Panc1 (cell line): ENCODE results near the gene DOCK8. TPM values are rescaled to one million over a fixed set of nuclear protein-coding genes. Genes with fewer than 3 reads are reported as not detected.

ENCODE experiments used
- ATAC-seq: fragments of 200-7000 bp; cut with Tn5 transposase; 2 replicates; pipeline ENCODE4 v1.9.1; 2020; ENCODE audit warnings: mild to moderate bottlenecking, moderate library complexity
- BruUV-seq: library from RNA; stranded (reverse); fragments of 400-500 nt; replicated peaks from 2 replicates; lab custom pipeline; 2021; lab: Mats Ljungman, UMichigan
- CTCF ChIA-PET: fragments of 300-600 bp; sonication (Branson Sonifier 250); formaldehyde crosslinking; loops from one replicate; lab custom pipeline; 2022; ENCODE audit warnings: antibody characterized with exemption; lab: Charles Lee
- POLR2A ChIA-PET: fragments of 300-600 bp; sonication (Branson Sonifier 250); formaldehyde crosslinking; loops from one replicate; lab custom pipeline; 2022; ENCODE audit warnings: antibody characterized with exemption; lab: Charles Lee
- DNase-seq: peaks from one replicate; pipeline ENCODE4 v3.0.0-alpha.2; 2010; ENCODE audit warnings: low read depth, low spot score
- H3K27ac ChIP-seq: 2 replicates; pipeline ENCODE4 v1.5.1; 2011; ENCODE audit warnings: mild to moderate bottlenecking, low read length, inconsistent platforms
- H3K27me3 ChIP-seq: fragments of 200-500 bp; sonication (Bioruptor generic); 2 replicates; pipeline ENCODE4 v1.6.0; 2014; ENCODE audit warnings: low read length, inconsistent platforms; ENCODE audit not compliant: control insufficient read depth, insufficient read depth
- H3K36me3 ChIP-seq: fragments of 200-500 bp; sonication (Bioruptor generic); 2 replicates; pipeline ENCODE4 v1.5.1; 2014; ENCODE audit warnings: inconsistent platforms, mild to moderate bottlenecking, low read length, moderate library complexity; ENCODE audit not compliant: control insufficient read depth, insufficient read depth
- H3K4me1 ChIP-seq: 2 replicates; pipeline ENCODE4 v1.5.1; 2011; ENCODE audit warnings: inconsistent platforms, mild to moderate bottlenecking, low read length, moderate library complexity; ENCODE audit not compliant: control insufficient read depth, insufficient read depth
- H3K4me3 ChIP-seq, 2 experiments: 2 replicates each; pipeline ENCODE4 v1.5.1; 2011 to 2012; ENCODE audit warnings: low read depth in 2 of 2, low read length in 2 of 2, mild to moderate bottlenecking in 2 of 2, inconsistent platforms in 1 of 2, moderate library complexity in 1 of 2
- H3K9me3 ChIP-seq: fragments of 200-500 bp; sonication (Bioruptor generic); 2 replicates; pipeline ENCODE4 v1.5.1; 2014; ENCODE audit warnings: low read depth, mild to moderate bottlenecking, inconsistent platforms, low read length, moderate library complexity; ENCODE audit not compliant: control insufficient read depth, insufficient read depth
- CTCF ChIP-seq: fragments of 450-650 bp; IDR thresholded peaks from 2 replicates; pipeline ENCODE4 v1.5.1; 2017; ENCODE audit warnings: mild to moderate bottlenecking
- POLR2AphosphoS5 ChIP-seq: IDR thresholded peaks from 2 replicates; pipeline ENCODE4 v1.6.1; 2012; ENCODE audit warnings: mild to moderate bottlenecking, low read depth, low read length, moderate library complexity
- SIN3A ChIP-seq: IDR thresholded peaks from 2 replicates; pipeline ENCODE4 v1.6.1; 2012; ENCODE audit warnings: low read depth, mild to moderate bottlenecking, low read length, moderate library complexity, borderline replicate concordance; ENCODE audit not compliant: insufficient read depth
- TCF7L2 ChIP-seq: IDR thresholded peaks from 2 replicates; pipeline ENCODE4 v1.6.1; 2011; ENCODE audit warnings: mild to moderate bottlenecking, low read depth, low read length, inconsistent platforms
- in situ Hi-C: cut with HindIII; loops from 2 replicates; pipeline ENCODE4 v1.10.0; 2016; ENCODE audit warnings: low sequenced_read_pairs, low pct_unique_long_range_greater_than_20kb
- intact Hi-C: fragments of 100-400 bp; cut with micrococcal nuclease; formaldehyde crosslinking; loops from one replicate; pipeline ENCODE4 v1.10.0; 2022; ENCODE audit not compliant: unreplicated experiment
- total RNA-seq: library from RNA; stranded (reverse); gene quantifications from one replicate; pipeline ENCODE4 v1.2.1, GENCODE V29; 2021; ENCODE audit not compliant: unreplicated experiment
- TF ChIP-seq, protein P1 (sequence below), 2 experiments: IDR thresholded peaks; 2 replicates each; pipeline ENCODE4 v1.6.1; 2011 to 2012; ENCODE audit warnings: low read depth in 2 of 2, control low read depth in 1 of 2, low read length in 1 of 2, mild to moderate bottlenecking in 1 of 2, moderate library complexity in 1 of 2; ENCODE audit not compliant: insufficient read depth in 1 of 2

The DOCK8 gene
- total RNA-seq, 1 experiment from 2014 or later: 1.4 TPM

- in situ Hi-C loops: no loop called here
- ChIA-PET POLR2A (no interaction called here), CTCF (no interaction called here)
- Histone ChIP-seq H3K9me3 (no peaks in the 10 kb centered on the region), H3K27ac (0 out of 2 replicates have a peak overlapping the region, but pooled peaks have one; percentile 66), H3K27me3 (no peaks in the 10 kb centered on the region), H3K36me3 (no peaks in the 10 kb centered on the region), H3K4me3 (peak overlapping the region; percentile 46 to 58; a peak in 3 of 4 replicates), H3K4me1 (no peaks in the 10 kb centered on the region; the same call in 1 of the 2 replicates)
- TF ChIP-seq POLR2AphosphoS5 (no peak), CTCF (no peak), TCF7L2 (no peak), SIN3A (no peak)
- TF ChIP-seq, protein P1, sequence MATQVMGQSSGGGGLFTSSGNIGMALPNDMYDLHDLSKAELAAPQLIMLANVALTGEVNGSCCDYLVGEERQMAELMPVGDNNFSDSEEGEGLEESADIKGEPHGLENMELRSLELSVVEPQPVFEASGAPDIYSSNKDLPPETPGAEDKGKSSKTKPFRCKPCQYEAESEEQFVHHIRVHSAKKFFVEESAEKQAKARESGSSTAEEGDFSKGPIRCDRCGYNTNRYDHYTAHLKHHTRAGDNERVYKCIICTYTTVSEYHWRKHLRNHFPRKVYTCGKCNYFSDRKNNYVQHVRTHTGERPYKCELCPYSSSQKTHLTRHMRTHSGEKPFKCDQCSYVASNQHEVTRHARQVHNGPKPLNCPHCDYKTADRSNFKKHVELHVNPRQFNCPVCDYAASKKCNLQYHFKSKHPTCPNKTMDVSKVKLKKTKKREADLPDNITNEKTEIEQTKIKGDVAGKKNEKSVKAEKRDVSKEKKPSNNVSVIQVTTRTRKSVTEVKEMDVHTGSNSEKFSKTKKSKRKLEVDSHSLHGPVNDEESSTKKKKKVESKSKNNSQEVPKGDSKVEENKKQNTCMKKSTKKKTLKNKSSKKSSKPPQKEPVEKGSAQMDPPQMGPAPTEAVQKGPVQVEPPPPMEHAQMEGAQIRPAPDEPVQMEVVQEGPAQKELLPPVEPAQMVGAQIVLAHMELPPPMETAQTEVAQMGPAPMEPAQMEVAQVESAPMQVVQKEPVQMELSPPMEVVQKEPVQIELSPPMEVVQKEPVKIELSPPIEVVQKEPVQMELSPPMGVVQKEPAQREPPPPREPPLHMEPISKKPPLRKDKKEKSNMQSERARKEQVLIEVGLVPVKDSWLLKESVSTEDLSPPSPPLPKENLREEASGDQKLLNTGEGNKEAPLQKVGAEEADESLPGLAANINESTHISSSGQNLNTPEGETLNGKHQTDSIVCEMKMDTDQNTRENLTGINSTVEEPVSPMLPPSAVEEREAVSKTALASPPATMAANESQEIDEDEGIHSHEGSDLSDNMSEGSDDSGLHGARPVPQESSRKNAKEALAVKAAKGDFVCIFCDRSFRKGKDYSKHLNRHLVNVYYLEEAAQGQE (IDR thresholded peaks at IDR 0.05; ENCODE audit: insufficient read depth in 1 of 2, low read depth in 2 of 2, low read length in 1 of 2): no peak
- TSS peak; percentile 74 for BruUV-seq
- intact Hi-C loops: no loop called here
- ATAC-seq (no peak), DNase-seq (no peak)
Observed at GRCh38 chr9:506281-506680, 291.6 kb downstream of the DOCK8 start.

DNA sequence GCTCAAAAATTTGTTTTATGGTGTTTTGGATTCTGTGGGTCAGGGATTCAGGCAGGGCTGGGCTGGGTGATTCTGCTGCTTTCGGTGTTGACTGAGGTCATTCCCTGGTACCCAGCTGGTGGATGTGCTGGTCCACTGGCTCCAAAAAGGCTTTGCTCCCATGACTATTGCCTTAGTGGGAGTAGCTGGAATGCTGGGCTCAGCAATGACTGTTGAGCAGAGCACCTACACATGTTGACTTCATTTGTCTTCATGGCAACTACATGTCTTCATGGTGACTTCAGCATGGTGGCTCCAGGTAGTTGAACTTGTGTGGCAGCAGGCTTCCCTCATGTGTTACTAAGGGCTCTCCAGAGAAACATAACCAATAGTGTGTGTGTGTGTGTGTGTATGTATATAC, 297.2 kb downstream of the DOCK8 start:
- H3K27ac ChIP-seq: no peak overlapping the region
- in situ Hi-C loops: no loop called here
- intact Hi-C loops: no loop called here
- no peaks in the 10 kb centered on the region for H3K9me3 ChIP-seq
- no peaks in the 10 kb centered on the region for H3K4me1 ChIP-seq
- no TSS peak for BruUV-seq
- no peak overlapping the region for H3K4me3 ChIP-seq
- POLR2A ChIA-PET: no interaction called here
- no peak for ATAC-seq
- H3K27me3 ChIP-seq: no peaks in the 10 kb centered on the region
- no peak for DNase-seq
- H3K36me3 ChIP-seq: no peaks in the 10 kb centered on the region
- CTCF ChIA-PET: no interaction called here
- TF ChIP-seq CTCF (no peak), TCF7L2 (no peak), SIN3A (no peak), POLR2AphosphoS5 (no peak)
- TF ChIP-seq, protein P1 (IDR thresholded peaks at IDR 0.05; ENCODE audit: insufficient read depth in 1 of 2, low read depth in 2 of 2, low read length in 1 of 2): no peak
